Astrocyte (in vitro differentiated cells and primary cell): ENCODE data around the gene SIGLEC8.

Experiments used
- EZH2 ChIP-seq: IDR thresholded peaks from 2 replicates; pipeline ENCODE4 v1.6.1; 2012; ENCODE audit warnings: mild to moderate bottlenecking, low read length, inconsistent platforms; ENCODE audit not compliant: insufficient read depth
- TF ChIP-seq, protein P1 (sequence below): IDR thresholded peaks from 2 replicates; pipeline ENCODE4 v1.5.1; 2011; ENCODE audit warnings: low read depth, mild to moderate bottlenecking, inconsistent platforms, low read length, moderate library complexity; ENCODE audit not compliant: insufficient read depth

DNA sequence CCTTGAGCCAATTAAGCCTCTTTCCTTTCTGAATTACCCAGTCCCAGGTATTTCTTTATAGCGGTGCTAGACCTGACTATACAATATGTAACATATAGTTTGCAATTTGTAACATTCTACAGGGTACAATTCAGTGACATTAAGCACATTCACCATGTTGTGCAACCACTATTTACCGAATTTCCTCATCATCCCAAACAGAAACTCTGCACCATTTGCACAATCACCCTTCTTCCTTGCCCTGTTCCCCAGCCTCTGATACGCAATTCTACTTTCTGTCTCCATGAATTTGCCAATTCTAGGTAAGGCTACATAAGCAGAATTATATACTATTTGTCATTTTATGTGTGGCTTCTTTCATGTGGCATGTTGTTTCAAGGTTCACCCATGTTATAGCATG is 27.1 kb downstream of the SIGLEC8 start:
- TF ChIP-seq, protein P1, sequence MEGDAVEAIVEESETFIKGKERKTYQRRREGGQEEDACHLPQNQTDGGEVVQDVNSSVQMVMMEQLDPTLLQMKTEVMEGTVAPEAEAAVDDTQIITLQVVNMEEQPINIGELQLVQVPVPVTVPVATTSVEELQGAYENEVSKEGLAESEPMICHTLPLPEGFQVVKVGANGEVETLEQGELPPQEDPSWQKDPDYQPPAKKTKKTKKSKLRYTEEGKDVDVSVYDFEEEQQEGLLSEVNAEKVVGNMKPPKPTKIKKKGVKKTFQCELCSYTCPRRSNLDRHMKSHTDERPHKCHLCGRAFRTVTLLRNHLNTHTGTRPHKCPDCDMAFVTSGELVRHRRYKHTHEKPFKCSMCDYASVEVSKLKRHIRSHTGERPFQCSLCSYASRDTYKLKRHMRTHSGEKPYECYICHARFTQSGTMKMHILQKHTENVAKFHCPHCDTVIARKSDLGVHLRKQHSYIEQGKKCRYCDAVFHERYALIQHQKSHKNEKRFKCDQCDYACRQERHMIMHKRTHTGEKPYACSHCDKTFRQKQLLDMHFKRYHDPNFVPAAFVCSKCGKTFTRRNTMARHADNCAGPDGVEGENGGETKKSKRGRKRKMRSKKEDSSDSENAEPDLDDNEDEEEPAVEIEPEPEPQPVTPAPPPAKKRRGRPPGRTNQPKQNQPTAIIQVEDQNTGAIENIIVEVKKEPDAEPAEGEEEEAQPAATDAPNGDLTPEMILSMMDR = no peak
- no peak for TF ChIP-seq EZH2
